OCI-LY3 (cell line): Measurements from ENCODE around the gene COX6B1.

Experiments used
- H2AFZ ChIP-seq: fragments of 200-600, 300-600 bp; shearing (Covaris generic); 2 replicates; pipeline ENCODE4 v1.6.0; 2014; ENCODE audit warnings: antibody characterized with exemption, low read depth, low read length
- H3K27ac ChIP-seq: fragments of 200-600, 300-600 bp; sonication (generic); 2 replicates; pipeline ENCODE4 v1.5.1; 2014; ENCODE audit warnings: mild to moderate bottlenecking, low read length, moderate library complexity, mixed read lengths
- H3K27me3 ChIP-seq: fragments of 200-600, 300-600 bp; sonication (generic); 2 replicates; pipeline ENCODE4 v1.6.1; 2014; ENCODE audit warnings: low read depth, low read length, mixed read lengths
- H3K36me3 ChIP-seq: fragments of 200-600, 300-600 bp; sonication (generic); replicated peaks from 2 replicates; pipeline ENCODE3; 2014; ENCODE audit warnings: low read depth, low read length, mixed read lengths
- H3K4me1 ChIP-seq: fragments of 300-600, 200-600 bp; sonication (generic); 2 replicates; pipeline ENCODE4 v1.6.1; 2014; ENCODE audit warnings: low read length, mixed read lengths
- H3K4me2 ChIP-seq: fragments of 200-600, 300-600 bp; sonication (generic); 2 replicates; pipeline ENCODE4 v1.6.1; 2014; ENCODE audit warnings: low read length, mixed read lengths
- H3K4me3 ChIP-seq: fragments of 300-600, 200-600 bp; sonication (generic); 2 replicates; pipeline ENCODE4 v1.5.1; 2014; ENCODE audit warnings: antibody characterized with exemption, mild to moderate bottlenecking, low read length, moderate library complexity
- H3K79me2 ChIP-seq: fragments of 300-600, 200-600 bp; shearing (Covaris generic); 2 replicates; pipeline ENCODE4 v1.6.1; 2014; ENCODE audit warnings: mild to moderate bottlenecking, low read length, mixed read lengths
- H3K9ac ChIP-seq: fragments of 300-600, 200-600 bp; shearing (Covaris generic); 2 replicates; pipeline ENCODE4 v1.6.0; 2014; ENCODE audit warnings: mild to moderate bottlenecking, low read length, moderate library complexity
- H3K9me3 ChIP-seq: fragments of 200-600, 300-600 bp; shearing (Covaris generic); 2 replicates; pipeline ENCODE4 v1.6.1; 2014; ENCODE audit warnings: low read length, mixed read lengths; ENCODE audit not compliant: insufficient read depth
- H4K20me1 ChIP-seq: fragments of 200-600, 300-600 bp; sonication (generic); 2 replicates; pipeline ENCODE4 v1.6.1; 2016; ENCODE audit warnings: low read length, mixed read lengths; ENCODE audit not compliant: insufficient read depth
- EZH2phosphoT487 ChIP-seq: fragments of 200-600 bp; shearing (Covaris generic); IDR thresholded peaks from 2 replicates; pipeline ENCODE4 v1.6.1; 2018; ENCODE audit warnings: antibody characterized with exemption, mixed run types, low read depth
- TF ChIP-seq, protein P1 (sequence below): fragments of 200-600, 300-600 bp; sonication (generic); IDR thresholded peaks from 2 replicates; pipeline ENCODE4 v1.5.1; 2014; ENCODE audit warnings: antibody characterized with exemption, low read length, low read depth

COX6B1 gene

DNA sequence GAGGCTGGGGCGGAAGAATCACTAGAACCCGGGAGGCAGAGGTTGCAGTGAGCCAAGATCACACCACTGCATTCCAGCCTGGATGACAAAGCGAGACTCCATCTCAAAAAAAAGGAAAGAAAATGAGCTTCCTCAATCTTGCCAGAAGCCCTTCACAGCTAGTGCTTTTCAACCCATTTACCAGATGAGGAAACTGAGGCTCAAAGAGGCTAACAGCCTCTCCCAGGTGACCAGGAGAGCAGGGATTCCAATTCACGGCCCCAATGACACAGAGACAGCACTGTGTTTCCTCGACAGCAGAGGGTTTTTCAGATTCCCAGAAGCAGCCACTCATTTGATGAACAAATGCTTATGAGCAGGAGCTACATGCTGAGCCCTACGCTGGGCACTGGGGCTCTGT, 21.4 kb downstream of the COX6B1 start:
- Histone ChIP-seq H3K9ac (no peak overlapping the region), H3K27ac (no peak overlapping the region), H3K36me3 (peaks cover 8% of the 10 kb centered on the region), H3K27me3 (peaks cover 18% of the 10 kb centered on the region), H4K20me1 (no peaks in the 10 kb centered on the region), H2AFZ (no peak overlapping the region), H3K4me2 (no peak overlapping the region), H3K79me2 (no peaks in the 10 kb centered on the region), H3K4me1 (no peaks in the 10 kb centered on the region), H3K9me3 (no peaks in the 10 kb centered on the region), H3K4me3 (no peak overlapping the region)
- TF ChIP-seq, protein P1, sequence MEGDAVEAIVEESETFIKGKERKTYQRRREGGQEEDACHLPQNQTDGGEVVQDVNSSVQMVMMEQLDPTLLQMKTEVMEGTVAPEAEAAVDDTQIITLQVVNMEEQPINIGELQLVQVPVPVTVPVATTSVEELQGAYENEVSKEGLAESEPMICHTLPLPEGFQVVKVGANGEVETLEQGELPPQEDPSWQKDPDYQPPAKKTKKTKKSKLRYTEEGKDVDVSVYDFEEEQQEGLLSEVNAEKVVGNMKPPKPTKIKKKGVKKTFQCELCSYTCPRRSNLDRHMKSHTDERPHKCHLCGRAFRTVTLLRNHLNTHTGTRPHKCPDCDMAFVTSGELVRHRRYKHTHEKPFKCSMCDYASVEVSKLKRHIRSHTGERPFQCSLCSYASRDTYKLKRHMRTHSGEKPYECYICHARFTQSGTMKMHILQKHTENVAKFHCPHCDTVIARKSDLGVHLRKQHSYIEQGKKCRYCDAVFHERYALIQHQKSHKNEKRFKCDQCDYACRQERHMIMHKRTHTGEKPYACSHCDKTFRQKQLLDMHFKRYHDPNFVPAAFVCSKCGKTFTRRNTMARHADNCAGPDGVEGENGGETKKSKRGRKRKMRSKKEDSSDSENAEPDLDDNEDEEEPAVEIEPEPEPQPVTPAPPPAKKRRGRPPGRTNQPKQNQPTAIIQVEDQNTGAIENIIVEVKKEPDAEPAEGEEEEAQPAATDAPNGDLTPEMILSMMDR, result no peak
- TF ChIP-seq EZH2phosphoT487, result no peak

DNA sequence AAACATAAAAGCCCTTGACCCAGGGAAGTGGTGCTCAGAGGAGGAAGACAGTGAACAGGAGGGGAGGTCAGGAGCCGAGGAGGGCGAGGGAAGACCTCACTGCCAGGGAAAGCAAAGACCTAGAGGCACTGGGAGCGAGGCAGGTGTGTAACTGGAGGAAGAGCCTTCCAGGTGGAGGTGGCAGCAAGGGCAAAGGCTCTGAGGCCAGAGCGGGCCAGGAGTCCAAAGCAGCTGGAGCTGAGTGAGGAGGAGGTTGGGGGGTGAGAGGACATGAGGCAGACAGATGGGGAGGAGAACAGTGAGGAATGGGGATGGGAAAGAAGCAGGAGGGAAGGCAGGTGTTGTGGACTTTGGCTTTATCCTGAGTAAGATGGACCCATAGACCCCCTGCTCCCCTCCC, 21.9 kb downstream of the COX6B1 start:
- no peaks in the 10 kb centered on the region for H3K9me3 ChIP-seq
- no peak overlapping the region for H3K4me3 ChIP-seq
- no peaks in the 10 kb centered on the region for H3K79me2 ChIP-seq
- no peak overlapping the region for H3K9ac ChIP-seq
- no peak overlapping the region for H3K27ac ChIP-seq
- no peak overlapping the region for H3K4me2 ChIP-seq
- peaks cover 18% of the 10 kb centered on the region for H3K27me3 ChIP-seq
- H3K36me3 ChIP-seq, result peaks cover 6% of the 10 kb centered on the region
- TF ChIP-seq EZH2phosphoT487, result no peak
- TF ChIP-seq, protein P1, result no peak
- no peaks in the 10 kb centered on the region for H3K4me1 ChIP-seq
- H2AFZ ChIP-seq, result no peak overlapping the region
- H4K20me1 ChIP-seq, result no peaks in the 10 kb centered on the region

GRCh38 chr19:35670686-35671085, 22.6 kb downstream of the COX6B1 start:
- Histone ChIP-seq H3K79me2 (no peaks in the 10 kb centered on the region), H3K27me3 (peaks cover 18% of the 10 kb centered on the region), H4K20me1 (no peaks in the 10 kb centered on the region), H3K27ac (no peak overlapping the region), H3K4me1 (no peaks in the 10 kb centered on the region), H2AFZ (no peak overlapping the region), H3K4me3 (no peak overlapping the region), H3K9ac (no peak overlapping the region), H3K9me3 (no peaks in the 10 kb centered on the region), H3K4me2 (no peak overlapping the region), H3K36me3 (no peaks in the 10 kb centered on the region)
- no peak for TF ChIP-seq EZH2phosphoT487
- TF ChIP-seq, protein P1, result no peak

DNA sequence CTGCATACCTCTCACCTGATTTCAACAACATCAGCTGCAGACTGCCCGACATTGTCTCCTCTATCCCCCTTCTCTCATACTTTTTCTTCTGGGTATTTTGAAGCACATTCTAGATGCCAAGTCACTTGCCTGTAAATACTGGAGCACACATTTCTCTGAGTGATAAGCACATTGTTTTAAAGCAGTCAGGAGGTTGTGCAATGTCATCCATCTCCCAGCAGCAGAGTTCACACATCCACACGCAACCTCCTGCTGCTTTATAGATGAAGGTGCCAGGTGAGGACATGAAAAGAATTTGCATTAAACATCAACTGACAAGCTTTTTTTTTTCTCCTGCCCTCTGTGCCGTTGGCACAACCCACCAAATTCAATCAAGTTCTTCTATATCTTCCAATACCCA, 23.7 kb downstream of the COX6B1 start:
- Histone ChIP-seq H3K27ac (no peak overlapping the region), H3K9me3 (no peaks in the 10 kb centered on the region), H4K20me1 (no peaks in the 10 kb centered on the region), H3K4me2 (no peak overlapping the region), H3K36me3 (no peaks in the 10 kb centered on the region), H3K79me2 (no peaks in the 10 kb centered on the region), H3K27me3 (peaks cover 18% of the 10 kb centered on the region), H3K4me3 (no peak overlapping the region), H3K4me1 (no peaks in the 10 kb centered on the region), H3K9ac (no peak overlapping the region), H2AFZ (no peak overlapping the region)
- TF ChIP-seq, protein P1, result no peak
- no peak for TF ChIP-seq EZH2phosphoT487
